OCI-LY1 (cell line): ENCODE measurements around the gene MYO5B.
A peak's percentile ranks its signal among the peaks of the same experiment; 100 is the strongest.
"Not testable (repeated sequence)": the region's sequence is repeated elsewhere in the genome, so short reads cannot be mapped to it uniquely, and the experiment has no call there.

Source experiments
- H2AFZ ChIP-seq: fragments of 200-600 bp; sonication (generic), shearing (Covaris generic); 2 replicates; pipeline ENCODE4 v1.6.0; 2014; ENCODE audit warnings: antibody characterized with exemption, mild to moderate bottlenecking, low read length
- H3F3A ChIP-seq: fragments of 200-600 bp; sonication (generic), shearing (Covaris generic); 2 replicates; pipeline ENCODE4 v1.6.0; 2014; ENCODE audit warnings: mild to moderate bottlenecking, antibody characterized with exemption, low read length, moderate library complexity; ENCODE audit not compliant: insufficient read depth
- H3K27ac ChIP-seq: fragments of 200-600 bp; sonication (generic); 2 replicates; pipeline ENCODE4 v1.5.1; 2014; ENCODE audit warnings: low read length, mixed run types, mild to moderate bottlenecking, low read depth; ENCODE audit not compliant: poor library complexity, severe bottlenecking
- H3K27me3 ChIP-seq: fragments of 200-600 bp; sonication (generic); 2 replicates; pipeline ENCODE4 v1.6.0; 2014; ENCODE audit warnings: antibody characterized with exemption, mild to moderate bottlenecking, low read length, moderate library complexity; ENCODE audit not compliant: insufficient read depth
- H3K36me3 ChIP-seq: fragments of 200-600 bp; sonication (generic); 2 replicates; pipeline ENCODE4 v1.6.1; 2014; ENCODE audit warnings: mild to moderate bottlenecking, antibody characterized with exemption, low read length, moderate library complexity, mixed read lengths; ENCODE audit not compliant: insufficient read depth
- H3K4me1 ChIP-seq: fragments of 200-600 bp; sonication (generic); 2 replicates; pipeline ENCODE4 v1.5.1; 2014; ENCODE audit warnings: mild to moderate bottlenecking, low read length, moderate library complexity; ENCODE audit not compliant: insufficient read depth, severe bottlenecking
- H3K4me2 ChIP-seq: fragments of 200-600 bp; sonication (generic), shearing (Covaris generic); 2 replicates; pipeline ENCODE4 v1.6.1; 2014; ENCODE audit warnings: low read length
- H3K4me3 ChIP-seq: fragments of 200-600 bp; sonication (generic); 2 replicates; pipeline ENCODE4 v1.5.1; 2014; ENCODE audit warnings: low read length, low read depth, mild to moderate bottlenecking, mixed read lengths; ENCODE audit not compliant: poor library complexity, severe bottlenecking
- H3K79me2 ChIP-seq: fragments of 200-600 bp; shearing (Covaris generic); 2 replicates; pipeline ENCODE4 v1.6.1; 2016; ENCODE audit warnings: mixed run types, low read length, mixed read lengths; ENCODE audit not compliant: insufficient read depth
- H3K9ac ChIP-seq: fragments of 200-600 bp; sonication (generic), shearing (Covaris generic); 2 replicates; pipeline ENCODE4 v1.6.1; 2014; ENCODE audit warnings: mild to moderate bottlenecking, low read length, mixed read lengths
- H3K9me2 ChIP-seq: fragments of 200-600 bp; sonication (generic), shearing (Covaris generic); 2 replicates; pipeline ENCODE4 v1.6.1; 2014; ENCODE audit warnings: low read depth, mild to moderate bottlenecking, low read length, mixed read lengths
- H3K9me3 ChIP-seq: fragments of 200-600 bp; shearing (Covaris generic); 2 replicates; pipeline ENCODE4 v1.6.1; 2014; ENCODE audit warnings: low read length, mixed read lengths
- H4K20me1 ChIP-seq: fragments of 200-600 bp; sonication (generic), shearing (Covaris generic); 2 replicates; pipeline ENCODE4 v1.6.0; 2016; ENCODE audit warnings: mild to moderate bottlenecking, low read length; ENCODE audit not compliant: insufficient read depth
- EZH2 ChIP-seq: fragments of 200-600 bp; sonication (generic), shearing (Covaris generic); IDR thresholded peaks from 2 replicates; pipeline ENCODE4 v1.8.0; 2017; ENCODE audit warnings: borderline replicate concordance, mixed run types, mild to moderate bottlenecking, antibody characterized with exemption, low read length, moderate library complexity, mixed read lengths
- TF ChIP-seq, protein P1 (sequence below): fragments of 200-600 bp; sonication (generic), shearing (Covaris generic); IDR thresholded peaks from 2 replicates; pipeline ENCODE4 v1.5.1; 2017; ENCODE audit warnings: mild to moderate bottlenecking, antibody characterized with exemption, low read length, moderate library complexity, mixed read lengths

MYO5B gene

DNA sequence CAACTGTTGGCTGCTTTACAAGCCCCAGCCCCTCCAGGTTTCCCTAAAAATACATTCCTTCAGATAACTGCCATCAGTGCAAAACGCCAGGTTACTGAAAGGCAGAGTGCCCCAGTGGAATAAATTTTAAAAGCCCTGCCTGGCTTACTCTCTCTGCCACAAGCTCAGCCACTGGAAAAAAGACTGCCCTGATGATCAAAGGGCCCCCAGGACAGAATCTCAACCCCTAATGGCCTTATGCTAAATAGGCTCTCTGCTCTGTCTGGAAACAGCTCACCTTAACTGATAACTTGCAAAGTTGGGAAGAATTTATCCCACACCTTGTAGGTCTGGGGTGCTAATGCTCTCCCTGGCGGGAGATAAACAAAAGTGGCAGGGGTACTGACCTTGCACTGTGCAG, 37.5 kb upstream of the MYO5B start:
- Histone ChIP-seq H3K4me2 (no peak overlapping the region), H3K4me1 (no peaks in the 10 kb centered on the region), H3K4me3 (no peak overlapping the region), H4K20me1 (no peaks in the 10 kb centered on the region), H3F3A (no peaks in the 10 kb centered on the region), H3K9ac (no peak overlapping the region), H3K27ac (no peak overlapping the region), H3K79me2 (no peaks in the 10 kb centered on the region), H3K27me3 (no peaks in the 10 kb centered on the region; the same call in 1 of the 2 replicates), H3K9me2 (no peaks in the 10 kb centered on the region), H3K9me3 (no peaks in the 10 kb centered on the region), H3K36me3 (no peaks in the 10 kb centered on the region), H2AFZ (no peak overlapping the region)
- TF ChIP-seq EZH2 = no peak
- TF ChIP-seq, protein P1, sequence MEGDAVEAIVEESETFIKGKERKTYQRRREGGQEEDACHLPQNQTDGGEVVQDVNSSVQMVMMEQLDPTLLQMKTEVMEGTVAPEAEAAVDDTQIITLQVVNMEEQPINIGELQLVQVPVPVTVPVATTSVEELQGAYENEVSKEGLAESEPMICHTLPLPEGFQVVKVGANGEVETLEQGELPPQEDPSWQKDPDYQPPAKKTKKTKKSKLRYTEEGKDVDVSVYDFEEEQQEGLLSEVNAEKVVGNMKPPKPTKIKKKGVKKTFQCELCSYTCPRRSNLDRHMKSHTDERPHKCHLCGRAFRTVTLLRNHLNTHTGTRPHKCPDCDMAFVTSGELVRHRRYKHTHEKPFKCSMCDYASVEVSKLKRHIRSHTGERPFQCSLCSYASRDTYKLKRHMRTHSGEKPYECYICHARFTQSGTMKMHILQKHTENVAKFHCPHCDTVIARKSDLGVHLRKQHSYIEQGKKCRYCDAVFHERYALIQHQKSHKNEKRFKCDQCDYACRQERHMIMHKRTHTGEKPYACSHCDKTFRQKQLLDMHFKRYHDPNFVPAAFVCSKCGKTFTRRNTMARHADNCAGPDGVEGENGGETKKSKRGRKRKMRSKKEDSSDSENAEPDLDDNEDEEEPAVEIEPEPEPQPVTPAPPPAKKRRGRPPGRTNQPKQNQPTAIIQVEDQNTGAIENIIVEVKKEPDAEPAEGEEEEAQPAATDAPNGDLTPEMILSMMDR = no peak

DNA sequence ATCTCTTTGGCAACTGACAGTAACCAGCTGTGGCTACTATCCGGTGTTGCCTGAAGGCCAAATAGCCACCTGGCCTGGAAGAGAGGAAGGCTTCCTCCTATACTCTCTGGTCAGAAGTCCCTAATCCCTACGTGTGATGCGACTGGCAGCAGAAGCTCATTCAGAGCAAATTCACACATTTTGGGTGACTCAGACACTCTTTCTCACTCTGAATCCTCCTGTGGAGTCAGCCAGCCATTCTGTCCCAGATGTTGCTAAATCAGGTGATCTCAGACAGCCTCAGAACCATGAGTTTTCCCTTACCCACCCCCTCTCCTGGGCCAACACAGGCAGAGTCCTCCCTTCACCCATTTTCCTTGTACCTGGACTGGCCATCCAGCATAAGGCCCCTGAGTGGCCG, 36.7 kb upstream of the MYO5B start:
- TF ChIP-seq, protein P1 = no peak
- no peak for TF ChIP-seq EZH2
- Histone ChIP-seq H3F3A (no peaks in the 10 kb centered on the region), H3K27me3 (no peaks in the 10 kb centered on the region; the same call in 1 of the 2 replicates), H3K9me2 (no peaks in the 10 kb centered on the region), H2AFZ (no peak overlapping the region), H3K4me3 (no peak overlapping the region), H3K4me2 (no peak overlapping the region), H3K27ac (no peak overlapping the region), H4K20me1 (no peaks in the 10 kb centered on the region), H3K36me3 (no peaks in the 10 kb centered on the region), H3K9ac (no peak overlapping the region), H3K9me3 (no peaks in the 10 kb centered on the region), H3K79me2 (no peaks in the 10 kb centered on the region), H3K4me1 (peaks cover 8% of the 10 kb centered on the region)

DNA sequence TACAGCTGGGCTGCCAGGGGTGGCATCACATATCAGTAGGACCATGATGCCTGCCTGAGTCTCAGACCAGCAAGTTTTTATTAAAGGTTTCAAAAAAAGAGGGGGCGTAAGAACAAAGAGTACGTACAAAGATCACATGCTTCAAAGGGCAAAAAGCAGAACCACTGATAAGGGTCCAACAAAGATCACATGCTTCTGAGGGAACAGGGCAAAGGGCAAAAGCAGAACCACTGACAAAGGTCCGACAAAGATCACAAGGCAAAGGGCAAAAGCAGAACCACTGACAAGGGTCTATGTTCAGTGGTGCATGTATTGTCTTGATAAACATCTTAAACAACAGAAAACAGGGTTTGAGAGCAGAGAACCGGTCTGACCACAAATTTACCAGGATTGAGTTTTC, 25.3 kb upstream of the MYO5B start:
- not testable (repeated sequence) for H3K9ac ChIP-seq, H3K4me2 ChIP-seq, H3K9me2 ChIP-seq, H3K4me3 ChIP-seq, H3K36me3 ChIP-seq, H3K27ac ChIP-seq, H3K4me1 ChIP-seq, H4K20me1 ChIP-seq, H2AFZ ChIP-seq, H3F3A ChIP-seq, H3K27me3 ChIP-seq, H3K9me3 ChIP-seq, H3K79me2 ChIP-seq

DNA sequence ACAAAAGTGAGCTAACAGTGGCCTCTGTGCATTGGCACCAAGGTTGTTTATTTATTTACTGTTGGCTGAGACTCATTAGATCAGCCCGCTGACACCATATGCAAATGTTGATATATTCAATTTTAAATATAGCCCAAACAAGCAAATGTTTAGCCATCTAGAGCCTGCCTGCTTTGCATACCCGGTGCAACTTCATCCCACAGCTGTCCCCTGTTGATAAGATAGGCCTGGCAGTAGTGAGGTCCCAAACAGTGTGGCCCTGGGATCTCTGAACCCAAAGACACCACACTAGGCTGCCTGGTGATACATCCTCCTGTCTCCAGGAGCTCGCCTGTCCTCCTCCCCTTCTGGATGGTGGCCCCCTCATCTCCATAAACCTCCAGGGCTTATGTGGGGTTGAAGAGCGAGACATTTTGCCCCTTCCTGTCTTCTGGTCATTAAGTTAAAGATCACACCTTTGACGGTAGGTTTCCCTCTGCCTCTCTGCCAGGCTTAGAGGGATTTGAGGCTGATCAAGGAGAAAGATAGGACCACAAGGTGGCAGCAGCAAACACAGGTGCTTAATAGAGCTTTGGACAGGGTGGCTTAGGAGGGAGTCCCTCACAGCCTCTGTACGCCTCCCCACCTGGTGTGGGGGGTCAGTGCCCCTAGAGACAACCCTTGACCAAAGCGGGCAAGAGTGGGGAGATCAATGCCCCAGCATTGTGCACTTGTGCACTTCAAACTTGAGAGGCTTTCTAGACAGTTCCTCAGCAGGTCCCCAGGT, 23.7 kb upstream of the MYO5B start:
- Histone ChIP-seq H3K9ac (no peak overlapping the region), H3K4me2 (no peak overlapping the region), H3K4me3 (no peak overlapping the region), H3K27ac (no peak overlapping the region), H3K9me2 (no peaks in the 10 kb centered on the region), H3K27me3 (0 out of 2 replicates have a peak, but pooled peaks cover 5% of the 10 kb centered on the region), H3K9me3 (no peaks in the 10 kb centered on the region), H3K79me2 (no peaks in the 10 kb centered on the region), H2AFZ (no peak overlapping the region), H3K36me3 (no peaks in the 10 kb centered on the region), H3F3A (no peaks in the 10 kb centered on the region), H3K4me1 (no peaks in the 10 kb centered on the region), H4K20me1 (no peaks in the 10 kb centered on the region)
- TF ChIP-seq, protein P1 = peak; percentile 70
- no peak for TF ChIP-seq EZH2
